CD4-positive, alpha-beta T cell treated with Interleukin-15 for 4 hours (primary cell): ENCODE measurements around the gene SNX1.

Experiments
- DNase-seq: peaks from one replicate; pipeline ENCODE4 v3.0.0-alpha.2; 2020; ENCODE audit warnings: low spot score

Gene SNX1

DNA sequence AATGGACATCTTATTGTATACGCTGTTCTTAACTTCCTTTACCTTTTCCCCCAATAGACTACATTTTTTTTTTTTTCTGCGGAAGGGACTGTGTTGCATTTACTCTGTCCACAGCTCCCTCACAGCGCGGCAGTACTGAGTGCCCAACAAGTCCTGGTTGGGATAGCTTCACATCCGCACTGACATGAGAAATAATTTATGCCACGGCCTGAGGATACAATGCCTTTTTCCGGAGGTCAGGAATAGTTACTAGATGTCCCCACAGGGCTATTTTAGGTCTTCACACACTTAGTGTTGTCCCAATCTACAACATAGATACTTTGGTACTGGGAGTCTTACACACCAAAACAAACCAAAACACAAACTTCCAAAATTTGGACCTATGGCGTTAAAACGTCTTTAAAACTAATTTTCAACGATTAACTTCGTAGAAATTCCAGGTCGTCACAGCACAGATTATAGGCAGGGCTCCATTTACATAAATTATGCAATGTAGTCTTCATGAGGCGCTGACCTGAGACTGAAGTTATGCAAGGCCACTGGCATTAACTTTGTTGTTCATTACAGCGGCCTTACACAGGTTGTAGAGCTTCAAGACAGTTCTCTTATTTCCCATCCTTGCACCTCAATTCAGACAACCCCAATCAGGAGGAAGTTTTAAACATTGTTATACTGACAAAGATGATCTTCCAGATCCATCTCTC lies 68.0 kb downstream of the SNX1 start:
- no peak for DNase-seq

DNA sequence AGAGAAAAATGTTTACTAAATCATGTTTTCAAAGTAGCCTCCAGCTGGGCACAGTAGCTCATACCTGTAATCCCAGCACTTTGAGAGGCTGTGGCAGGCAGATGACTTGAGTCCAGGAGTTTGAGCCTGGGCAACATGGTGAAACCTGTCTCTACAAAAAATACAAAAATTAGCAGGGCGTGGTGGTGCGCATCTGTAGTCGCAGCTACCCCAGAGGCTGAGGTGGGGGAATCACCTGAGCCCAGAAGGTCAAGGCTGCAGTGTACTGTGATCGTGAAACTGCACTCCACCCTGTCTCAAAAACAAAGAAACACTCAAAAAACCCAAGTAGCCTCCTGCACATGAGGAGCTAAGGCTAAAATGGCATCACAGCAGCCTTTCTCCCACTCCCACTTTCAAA lies 68.7 kb downstream of the SNX1 start:
- no peak for DNase-seq

DNA sequence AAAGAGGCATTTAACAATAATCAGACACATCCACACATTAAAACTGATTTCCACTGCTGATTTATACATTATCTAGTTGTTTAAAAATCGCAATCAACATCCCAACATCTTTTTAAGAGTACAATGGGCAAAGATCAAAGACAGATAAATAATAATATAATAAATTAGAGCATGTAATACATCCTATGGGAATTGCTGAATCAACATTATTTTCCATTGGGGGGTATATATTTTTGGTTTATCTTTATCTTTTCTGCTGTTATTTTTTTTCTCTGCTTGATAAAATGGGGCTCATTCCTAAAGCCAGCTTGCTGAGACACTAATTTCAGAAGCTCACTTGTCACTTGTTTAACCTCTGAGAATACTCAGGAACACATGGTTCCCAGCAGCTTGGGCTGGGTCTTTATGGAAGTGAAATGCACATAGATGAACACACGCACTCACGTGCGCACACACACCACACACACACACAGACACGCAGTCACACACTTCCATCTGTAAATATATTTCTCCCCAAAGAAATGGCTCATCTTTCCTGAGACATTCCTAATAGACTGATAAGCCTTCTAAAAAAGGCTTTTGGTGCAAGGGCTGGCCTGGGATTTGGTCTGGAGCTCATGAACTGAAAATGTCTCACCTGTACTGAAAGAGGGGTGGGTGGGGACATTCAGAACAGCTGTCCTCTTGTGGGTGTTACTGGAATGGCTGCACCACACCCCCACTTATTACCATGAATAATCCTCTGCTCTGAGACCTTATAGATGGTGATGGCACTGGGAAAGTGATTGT lies 70.5 kb downstream of the SNX1 start:
- DNase-seq = no peak

- no peak for DNase-seq
Measured at GRCh38 chr15:64180235-64180824, 84.5 kb downstream of the SNX1 start.

DNA sequence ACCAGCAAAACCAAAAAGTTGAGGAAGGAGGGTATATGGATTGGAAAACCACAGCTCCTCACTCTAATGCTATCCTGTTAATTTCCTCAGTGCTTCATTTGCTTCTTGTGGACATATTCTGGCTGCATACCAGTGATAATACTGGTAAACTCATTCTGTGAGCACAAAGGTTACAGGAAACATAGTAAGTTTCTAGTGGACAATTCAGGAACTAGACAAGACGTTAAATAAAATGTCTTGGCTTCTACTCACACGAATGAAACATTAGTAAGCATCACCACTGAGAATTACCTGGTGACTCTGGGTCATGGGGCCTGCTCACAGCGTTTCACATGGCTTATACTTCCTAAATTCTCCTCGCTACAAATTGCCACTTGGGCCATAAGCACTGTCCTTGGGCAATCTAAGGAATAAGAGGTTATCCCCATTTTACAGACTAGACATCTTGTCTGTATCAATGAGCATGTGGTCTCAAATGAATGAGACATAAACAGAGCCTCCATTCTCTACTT lies 87.1 kb downstream of the SNX1 start:
- DNase-seq = no peak

DNA sequence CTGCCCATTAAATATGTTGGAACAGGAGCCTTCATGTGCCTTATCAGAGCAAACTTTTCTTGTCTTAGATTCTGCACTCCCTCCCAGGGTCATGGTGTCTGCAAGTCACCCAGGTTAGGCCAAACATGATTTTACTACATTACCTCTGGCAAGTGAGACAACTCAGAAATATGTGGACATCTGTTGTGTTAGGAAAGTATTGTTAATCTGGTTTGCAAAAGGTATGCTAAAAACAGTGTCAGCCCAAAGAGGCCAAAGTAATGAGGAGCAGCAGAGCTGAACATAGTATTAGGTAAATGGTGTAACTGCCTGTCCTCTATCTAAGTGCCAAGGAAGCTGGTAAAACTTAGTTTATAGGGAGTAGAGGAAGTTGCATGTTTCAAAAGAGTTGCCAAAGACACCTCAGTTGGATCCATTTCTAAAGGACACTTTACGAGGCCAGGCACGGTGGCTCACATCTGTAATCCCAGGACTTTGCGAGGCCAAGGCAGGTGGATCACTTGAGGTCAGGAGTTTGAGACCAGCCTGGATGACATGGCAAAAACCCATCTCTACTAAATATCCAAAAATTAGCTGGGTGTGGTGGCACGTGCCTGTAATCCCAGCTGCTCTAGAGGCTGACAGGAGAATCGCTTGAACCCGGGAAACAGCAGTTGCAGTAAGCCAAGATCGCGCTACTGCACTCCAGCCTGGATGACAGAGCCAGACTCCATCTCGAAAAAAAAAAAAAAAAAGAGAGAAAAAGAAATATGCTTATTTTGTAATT lies 89.5 kb downstream of the SNX1 start:
- DNase-seq = no peak

GRCh38 chr15:64187396-64188191 lies 91.8 kb downstream of the SNX1 start:
- DNase-seq = no peak
